ENCODE data around the gene LRRC3.

The LRRC3 gene

DNA sequence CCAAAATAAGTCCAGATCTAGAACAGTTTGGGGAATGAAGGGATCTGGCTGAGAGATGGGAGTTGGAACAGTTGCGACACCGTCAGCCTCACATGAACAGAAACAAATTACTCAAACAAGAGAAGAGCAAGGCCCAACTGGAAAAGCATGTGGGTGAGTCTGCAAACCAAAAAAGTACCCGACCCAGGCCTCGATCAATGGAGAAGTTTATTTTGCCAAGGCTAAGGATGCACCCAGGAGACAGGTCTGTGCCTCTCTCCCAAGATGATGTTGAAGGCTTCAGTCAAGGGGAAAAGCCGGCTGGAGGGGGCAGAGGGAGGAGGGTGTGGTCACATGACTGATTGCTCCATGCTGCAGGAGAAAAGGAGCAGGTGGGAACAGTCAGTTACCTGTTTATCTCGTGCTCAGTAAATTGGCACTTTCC is 42.4 kb downstream of the LRRC3 start:
- TF ChIP-seq, protein P1, sequence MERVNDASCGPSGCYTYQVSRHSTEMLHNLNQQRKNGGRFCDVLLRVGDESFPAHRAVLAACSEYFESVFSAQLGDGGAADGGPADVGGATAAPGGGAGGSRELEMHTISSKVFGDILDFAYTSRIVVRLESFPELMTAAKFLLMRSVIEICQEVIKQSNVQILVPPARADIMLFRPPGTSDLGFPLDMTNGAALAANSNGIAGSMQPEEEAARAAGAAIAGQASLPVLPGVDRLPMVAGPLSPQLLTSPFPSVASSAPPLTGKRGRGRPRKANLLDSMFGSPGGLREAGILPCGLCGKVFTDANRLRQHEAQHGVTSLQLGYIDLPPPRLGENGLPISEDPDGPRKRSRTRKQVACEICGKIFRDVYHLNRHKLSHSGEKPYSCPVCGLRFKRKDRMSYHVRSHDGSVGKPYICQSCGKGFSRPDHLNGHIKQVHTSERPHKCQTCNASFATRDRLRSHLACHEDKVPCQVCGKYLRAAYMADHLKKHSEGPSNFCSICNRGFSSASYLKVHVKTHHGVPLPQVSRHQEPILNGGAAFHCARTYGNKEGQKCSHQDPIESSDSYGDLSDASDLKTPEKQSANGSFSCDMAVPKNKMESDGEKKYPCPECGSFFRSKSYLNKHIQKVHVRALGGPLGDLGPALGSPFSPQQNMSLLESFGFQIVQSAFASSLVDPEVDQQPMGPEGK (CRISPR knock-in tag; IDR thresholded peaks at IDR 0.05; ENCODE audit: borderline replicate concordance) = no peak
- no peak for TF ChIP-seq ZFP3 (CRISPR knock-in tag; IDR thresholded peaks at IDR 0.05)
- TF ChIP-seq, protein P2, sequence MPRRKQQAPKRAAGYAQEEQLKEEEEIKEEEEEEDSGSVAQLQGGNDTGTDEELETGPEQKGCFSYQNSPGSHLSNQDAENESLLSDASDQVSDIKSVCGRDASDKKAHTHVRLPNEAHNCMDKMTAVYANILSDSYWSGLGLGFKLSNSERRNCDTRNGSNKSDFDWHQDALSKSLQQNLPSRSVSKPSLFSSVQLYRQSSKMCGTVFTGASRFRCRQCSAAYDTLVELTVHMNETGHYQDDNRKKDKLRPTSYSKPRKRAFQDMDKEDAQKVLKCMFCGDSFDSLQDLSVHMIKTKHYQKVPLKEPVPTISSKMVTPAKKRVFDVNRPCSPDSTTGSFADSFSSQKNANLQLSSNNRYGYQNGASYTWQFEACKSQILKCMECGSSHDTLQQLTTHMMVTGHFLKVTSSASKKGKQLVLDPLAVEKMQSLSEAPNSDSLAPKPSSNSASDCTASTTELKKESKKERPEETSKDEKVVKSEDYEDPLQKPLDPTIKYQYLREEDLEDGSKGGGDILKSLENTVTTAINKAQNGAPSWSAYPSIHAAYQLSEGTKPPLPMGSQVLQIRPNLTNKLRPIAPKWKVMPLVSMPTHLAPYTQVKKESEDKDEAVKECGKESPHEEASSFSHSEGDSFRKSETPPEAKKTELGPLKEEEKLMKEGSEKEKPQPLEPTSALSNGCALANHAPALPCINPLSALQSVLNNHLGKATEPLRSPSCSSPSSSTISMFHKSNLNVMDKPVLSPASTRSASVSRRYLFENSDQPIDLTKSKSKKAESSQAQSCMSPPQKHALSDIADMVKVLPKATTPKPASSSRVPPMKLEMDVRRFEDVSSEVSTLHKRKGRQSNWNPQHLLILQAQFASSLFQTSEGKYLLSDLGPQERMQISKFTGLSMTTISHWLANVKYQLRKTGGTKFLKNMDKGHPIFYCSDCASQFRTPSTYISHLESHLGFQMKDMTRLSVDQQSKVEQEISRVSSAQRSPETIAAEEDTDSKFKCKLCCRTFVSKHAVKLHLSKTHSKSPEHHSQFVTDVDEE (CRISPR knock-in tag; IDR thresholded peaks at IDR 0.05) = no peak
- TF ChIP-seq TCF4 (CRISPR knock-in tag; IDR thresholded peaks at IDR 0.05; ENCODE audit: borderline replicate concordance) = no peak
- no peak for TF ChIP-seq RARB (CRISPR knock-in tag; IDR thresholded peaks at IDR 0.05)
- TF ChIP-seq ZC3H10 (CRISPR knock-in tag; IDR thresholded peaks at IDR 0.05) = no peak
- no peak for TF ChIP-seq ZNF565 (CRISPR knock-in tag; conservative IDR thresholded peaks at IDR 0.05; ENCODE audit: low read depth)
- no peak for TF ChIP-seq OSR1 (CRISPR knock-in tag; IDR thresholded peaks at IDR 0.05)
- no peak for TF ChIP-seq CSDC2 (CRISPR knock-in tag; IDR thresholded peaks at IDR 0.05)
- no peak for TF ChIP-seq GLIS3 (CRISPR knock-in tag; IDR thresholded peaks at IDR 0.05)
- no peak for TF ChIP-seq SNAI2 (CRISPR knock-in tag; IDR thresholded peaks at IDR 0.05)
- TF ChIP-seq PPARA (CRISPR knock-in tag; IDR thresholded peaks at IDR 0.05; ENCODE audit: borderline replicate concordance) = no peak
- TF ChIP-seq ZFP30 (CRISPR knock-in tag; IDR thresholded peaks at IDR 0.05) = no peak
- TF ChIP-seq TOX (CRISPR knock-in tag; IDR thresholded peaks at IDR 0.05; ENCODE audit: borderline replicate concordance) = no peak
- no peak for TF ChIP-seq ZNF8 (CRISPR knock-in tag; IDR thresholded peaks at IDR 0.05)
- TF ChIP-seq, protein P3, sequence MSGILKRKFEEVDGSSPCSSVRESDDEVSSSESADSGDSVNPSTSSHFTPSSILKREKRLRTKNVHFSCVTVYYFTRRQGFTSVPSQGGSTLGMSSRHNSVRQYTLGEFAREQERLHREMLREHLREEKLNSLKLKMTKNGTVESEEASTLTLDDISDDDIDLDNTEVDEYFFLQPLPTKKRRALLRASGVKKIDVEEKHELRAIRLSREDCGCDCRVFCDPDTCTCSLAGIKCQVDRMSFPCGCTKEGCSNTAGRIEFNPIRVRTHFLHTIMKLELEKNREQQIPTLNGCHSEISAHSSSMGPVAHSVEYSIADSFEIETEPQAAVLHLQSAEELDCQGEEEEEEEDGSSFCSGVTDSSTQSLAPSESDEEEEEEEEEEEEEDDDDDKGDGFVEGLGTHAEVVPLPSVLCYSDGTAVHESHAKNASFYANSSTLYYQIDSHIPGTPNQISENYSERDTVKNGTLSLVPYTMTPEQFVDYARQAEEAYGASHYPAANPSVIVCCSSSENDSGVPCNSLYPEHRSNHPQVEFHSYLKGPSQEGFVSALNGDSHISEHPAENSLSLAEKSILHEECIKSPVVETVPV (CRISPR knock-in tag; IDR thresholded peaks at IDR 0.05) = no peak
- no peak for TF ChIP-seq ZNF70 (CRISPR knock-in tag; IDR thresholded peaks at IDR 0.05)
- TF ChIP-seq, protein P4, sequence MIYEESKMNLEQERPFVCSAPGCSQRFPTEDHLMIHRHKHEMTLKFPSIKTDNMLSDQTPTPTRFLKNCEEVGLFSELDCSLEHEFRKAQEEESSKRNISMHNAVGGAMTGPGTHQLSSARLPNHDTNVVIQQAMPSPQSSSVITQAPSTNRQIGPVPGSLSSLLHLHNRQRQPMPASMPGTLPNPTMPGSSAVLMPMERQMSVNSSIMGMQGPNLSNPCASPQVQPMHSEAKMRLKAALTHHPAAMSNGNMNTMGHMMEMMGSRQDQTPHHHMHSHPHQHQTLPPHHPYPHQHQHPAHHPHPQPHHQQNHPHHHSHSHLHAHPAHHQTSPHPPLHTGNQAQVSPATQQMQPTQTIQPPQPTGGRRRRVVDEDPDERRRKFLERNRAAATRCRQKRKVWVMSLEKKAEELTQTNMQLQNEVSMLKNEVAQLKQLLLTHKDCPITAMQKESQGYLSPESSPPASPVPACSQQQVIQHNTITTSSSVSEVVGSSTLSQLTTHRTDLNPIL (CRISPR knock-in tag; IDR thresholded peaks at IDR 0.05; ENCODE audit: low read depth) = no peak
- ATAC-seq = no peak

DNA sequence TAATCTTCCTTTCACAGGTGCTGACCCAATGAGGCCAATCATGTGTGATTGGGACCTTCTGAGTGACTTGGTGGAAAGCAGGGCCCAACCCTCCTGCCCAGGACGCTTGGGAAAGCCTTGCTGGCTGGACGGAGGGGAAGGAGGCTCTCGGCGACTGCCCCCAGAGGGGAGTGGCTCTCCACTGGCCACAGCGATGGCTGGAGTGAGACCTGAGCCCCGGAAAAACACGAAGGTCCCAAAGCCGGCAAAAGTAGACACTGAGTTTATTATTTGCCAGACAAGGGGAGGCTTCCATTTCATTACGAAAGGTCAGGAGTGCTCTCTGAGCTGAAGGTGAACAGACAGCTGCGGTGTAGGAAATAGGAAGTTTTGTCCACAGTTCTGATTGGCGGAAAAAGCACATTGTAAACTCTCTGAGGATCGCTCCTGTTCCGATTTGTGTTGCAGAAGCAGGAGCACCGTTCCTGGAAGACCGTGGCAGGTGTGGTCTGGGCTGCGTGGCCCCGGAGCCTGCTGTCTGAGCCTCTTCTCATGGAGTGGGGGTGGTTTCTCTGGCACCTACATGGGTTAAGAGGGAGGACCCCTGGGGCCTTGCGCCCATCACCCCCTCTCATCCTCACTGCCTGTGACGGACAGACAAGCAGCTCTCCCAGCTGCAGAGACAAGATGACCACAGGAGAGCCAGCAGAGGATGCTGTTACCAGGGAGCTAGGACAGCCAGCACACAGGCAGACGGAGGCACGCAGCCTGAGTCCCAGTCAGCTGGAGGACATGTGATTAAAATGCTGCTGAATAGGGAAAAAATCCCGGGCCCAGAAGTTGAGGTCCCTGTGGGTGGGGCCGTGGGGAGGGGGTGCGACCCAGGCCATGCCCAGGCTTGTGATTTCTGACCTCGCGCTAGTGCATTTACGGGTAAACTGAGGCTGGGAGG is 43.2 kb downstream of the LRRC3 start:
- no peak for ATAC-seq
- no peak for TF ChIP-seq TCF4 (CRISPR knock-in tag; IDR thresholded peaks at IDR 0.05; ENCODE audit: borderline replicate concordance)
- no peak for TF ChIP-seq ZNF565 (CRISPR knock-in tag; conservative IDR thresholded peaks at IDR 0.05; ENCODE audit: low read depth)
- no peak for TF ChIP-seq RARB (CRISPR knock-in tag; IDR thresholded peaks at IDR 0.05)
- TF ChIP-seq, protein P4 (CRISPR knock-in tag; IDR thresholded peaks at IDR 0.05; ENCODE audit: low read depth) = no peak
- no peak for TF ChIP-seq CSDC2 (CRISPR knock-in tag; IDR thresholded peaks at IDR 0.05)
- TF ChIP-seq ZNF70 (CRISPR knock-in tag; IDR thresholded peaks at IDR 0.05) = no peak
- TF ChIP-seq ZNF8 (CRISPR knock-in tag; IDR thresholded peaks at IDR 0.05) = no peak
- TF ChIP-seq, protein P5, sequence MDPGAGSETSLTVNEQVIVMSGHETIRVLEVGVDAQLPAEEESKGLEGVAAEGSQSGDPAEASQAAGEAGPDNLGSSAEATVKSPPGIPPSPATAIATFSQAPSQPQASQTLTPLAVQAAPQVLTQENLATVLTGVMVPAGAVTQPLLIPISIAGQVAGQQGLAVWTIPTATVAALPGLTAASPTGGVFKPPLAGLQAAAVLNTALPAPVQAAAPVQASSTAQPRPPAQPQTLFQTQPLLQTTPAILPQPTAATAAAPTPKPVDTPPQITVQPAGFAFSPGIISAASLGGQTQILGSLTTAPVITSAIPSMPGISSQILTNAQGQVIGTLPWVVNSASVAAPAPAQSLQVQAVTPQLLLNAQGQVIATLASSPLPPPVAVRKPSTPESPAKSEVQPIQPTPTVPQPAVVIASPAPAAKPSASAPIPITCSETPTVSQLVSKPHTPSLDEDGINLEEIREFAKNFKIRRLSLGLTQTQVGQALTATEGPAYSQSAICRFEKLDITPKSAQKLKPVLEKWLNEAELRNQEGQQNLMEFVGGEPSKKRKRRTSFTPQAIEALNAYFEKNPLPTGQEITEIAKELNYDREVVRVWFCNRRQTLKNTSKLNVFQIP (CRISPR knock-in tag; IDR thresholded peaks at IDR 0.05; ENCODE audit: borderline replicate concordance, low read depth) = no peak
- TF ChIP-seq, protein P2 (CRISPR knock-in tag; IDR thresholded peaks at IDR 0.05) = no peak
